WERI-Rb-1 (cell line): Measurements from ENCODE around the gene UCP2.
A peak's percentile ranks its signal among the peaks of the same experiment; 100 is the strongest.

Experiments
- DNase-seq: peaks from one replicate; pipeline ENCODE4 v3.0.0-alpha.2; 2020
- H3K27ac ChIP-seq: fragments of 250-450 bp; sonication (Bioruptor Pico); 2 replicates; pipeline ENCODE4 v1.5.1; 2020; ENCODE audit warnings: mild to moderate bottlenecking, moderate library complexity
- H3K27me3 ChIP-seq: fragments of 250-450 bp; sonication (Bioruptor Pico); 2 replicates; pipeline ENCODE4 v1.5.1; 2021; ENCODE audit warnings: mild to moderate bottlenecking, low read depth, moderate library complexity; ENCODE audit not compliant: insufficient read depth, severe bottlenecking
- H3K36me3 ChIP-seq: fragments of 250-450 bp; sonication (Bioruptor Pico); 2 replicates; pipeline ENCODE4 v1.5.1; 2020; ENCODE audit warnings: mild to moderate bottlenecking, moderate library complexity
- H3K4me3 ChIP-seq: 2 replicates; pipeline ENCODE4 v1.5.1; 2011; ENCODE audit warnings: low read depth, mild to moderate bottlenecking, control low read depth, low read length
- H3K9me3 ChIP-seq: fragments of 250-450 bp; sonication (Bioruptor Pico); 2 replicates; pipeline ENCODE4 v1.5.1; 2021; ENCODE audit warnings: mild to moderate bottlenecking, moderate library complexity; ENCODE audit not compliant: severe bottlenecking
- TF ChIP-seq, protein P1 (sequence below): IDR thresholded peaks from 2 replicates; pipeline ENCODE4 v1.5.1; 2011; ENCODE audit warnings: low read depth, mild to moderate bottlenecking, control low read depth, inconsistent platforms, low read length

Gene UCP2

GRCh38 chr11:73971175-73971719, 11.4 kb downstream of the UCP2 start:
- TF ChIP-seq, protein P1, sequence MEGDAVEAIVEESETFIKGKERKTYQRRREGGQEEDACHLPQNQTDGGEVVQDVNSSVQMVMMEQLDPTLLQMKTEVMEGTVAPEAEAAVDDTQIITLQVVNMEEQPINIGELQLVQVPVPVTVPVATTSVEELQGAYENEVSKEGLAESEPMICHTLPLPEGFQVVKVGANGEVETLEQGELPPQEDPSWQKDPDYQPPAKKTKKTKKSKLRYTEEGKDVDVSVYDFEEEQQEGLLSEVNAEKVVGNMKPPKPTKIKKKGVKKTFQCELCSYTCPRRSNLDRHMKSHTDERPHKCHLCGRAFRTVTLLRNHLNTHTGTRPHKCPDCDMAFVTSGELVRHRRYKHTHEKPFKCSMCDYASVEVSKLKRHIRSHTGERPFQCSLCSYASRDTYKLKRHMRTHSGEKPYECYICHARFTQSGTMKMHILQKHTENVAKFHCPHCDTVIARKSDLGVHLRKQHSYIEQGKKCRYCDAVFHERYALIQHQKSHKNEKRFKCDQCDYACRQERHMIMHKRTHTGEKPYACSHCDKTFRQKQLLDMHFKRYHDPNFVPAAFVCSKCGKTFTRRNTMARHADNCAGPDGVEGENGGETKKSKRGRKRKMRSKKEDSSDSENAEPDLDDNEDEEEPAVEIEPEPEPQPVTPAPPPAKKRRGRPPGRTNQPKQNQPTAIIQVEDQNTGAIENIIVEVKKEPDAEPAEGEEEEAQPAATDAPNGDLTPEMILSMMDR, result no peak
- Histone ChIP-seq H3K36me3 (peaks cover 28% of the 10 kb centered on the region), H3K27ac (no peak overlapping the region; the same call in 1 of the 2 replicates), H3K27me3 (no peaks in the 10 kb centered on the region), H3K9me3 (no peaks in the 10 kb centered on the region), H3K4me3 (no peak overlapping the region)
- no peak for DNase-seq

DNA sequence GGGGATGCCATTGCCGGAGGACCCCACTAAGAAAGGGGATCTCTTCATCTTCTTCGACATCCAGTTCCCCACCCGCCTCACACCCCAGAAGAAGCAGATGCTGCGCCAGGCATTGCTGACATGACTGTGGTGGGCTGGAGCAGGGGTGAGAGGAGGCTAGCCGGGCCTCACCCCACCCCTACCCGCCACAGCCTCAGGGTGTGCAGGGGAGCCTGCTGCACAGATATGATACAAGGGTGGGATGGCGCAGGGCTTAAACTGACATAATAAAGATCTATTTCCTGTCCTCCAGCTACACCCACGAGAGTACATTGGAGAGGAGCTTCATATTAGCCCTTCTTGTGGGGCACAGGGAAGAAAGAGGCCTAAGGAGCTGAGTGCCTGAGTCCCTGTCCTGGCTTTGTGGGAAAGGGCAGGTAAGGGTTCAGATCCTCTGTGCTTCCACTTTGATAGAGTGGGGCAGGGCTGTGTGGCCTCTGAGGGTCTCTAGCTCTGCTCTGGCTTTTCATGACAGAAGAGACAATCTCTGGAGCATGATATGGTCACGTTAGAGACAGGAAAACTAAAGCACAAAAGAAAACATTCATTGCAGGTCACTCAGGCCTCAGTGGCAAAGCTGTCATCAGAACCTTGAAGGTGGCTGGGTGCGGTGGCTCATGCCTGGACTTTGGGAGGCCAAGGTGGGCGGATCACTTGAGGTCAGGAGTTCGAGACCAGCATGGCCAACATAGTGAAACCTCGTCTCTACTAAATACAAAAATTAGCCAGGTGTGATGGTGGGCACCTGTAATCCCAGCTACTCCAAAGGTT, 12.4 kb downstream of the UCP2 start:
- DNase-seq, result no peak
- no peaks in the 10 kb centered on the region for H3K9me3 ChIP-seq

DNA sequence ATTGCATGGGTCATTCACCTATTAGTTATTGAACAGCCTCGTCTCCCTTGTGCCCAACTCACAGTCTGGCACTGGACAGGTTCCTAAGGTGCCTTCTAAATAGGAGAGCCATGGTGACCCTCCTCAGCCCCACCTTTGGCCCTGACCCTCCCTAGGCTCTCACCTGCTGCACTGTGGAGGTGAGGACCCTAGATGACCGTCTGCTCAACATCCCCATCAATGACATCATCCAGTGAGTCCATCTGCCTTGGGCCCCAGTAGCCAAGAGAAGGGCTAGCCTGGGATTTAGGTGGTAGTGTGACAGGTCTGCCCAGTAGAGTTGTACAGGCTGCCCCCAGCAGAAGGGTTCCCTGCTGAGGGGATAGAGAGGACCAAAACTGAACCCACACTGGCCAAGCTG, 13.6 kb downstream of the UCP2 start:
- no peak overlapping the region for H3K27ac ChIP-seq
- TF ChIP-seq, protein P1, result no peak
- peaks cover 6% of the 10 kb centered on the region for H3K36me3 ChIP-seq
- H3K27me3 ChIP-seq, result no peaks in the 10 kb centered on the region
- H3K9me3 ChIP-seq, result no peaks in the 10 kb centered on the region
- H3K4me3 ChIP-seq, result no peak overlapping the region
- DNase-seq, result no peak

More for the DNA sequence above, 12.4 kb downstream of the UCP2 start:
- no peaks in the 10 kb centered on the region for H3K27me3 ChIP-seq
- peaks cover 17% of the 10 kb centered on the region for H3K36me3 ChIP-seq
- TF ChIP-seq, protein P1, result no peak
- no peak overlapping the region for H3K4me3 ChIP-seq
- H3K27ac ChIP-seq, result no peak overlapping the region

GRCh38 chr11:73968356-73968966, 14.2 kb downstream of the UCP2 start:
- peaks cover 2% of the 10 kb centered on the region; the same call in 1 of the 2 replicates for H3K36me3 ChIP-seq
- H3K9me3 ChIP-seq, result no peaks in the 10 kb centered on the region
- no peak overlapping the region for H3K4me3 ChIP-seq
- TF ChIP-seq, protein P1, result no peak; the same call in 1 of the 2 replicates
- H3K27me3 ChIP-seq, result no peaks in the 10 kb centered on the region
- no peak overlapping the region for H3K27ac ChIP-seq
- peak; percentile 71 for DNase-seq

- no peaks in the 10 kb centered on the region for H3K36me3 ChIP-seq
- no peaks in the 10 kb centered on the region for H3K9me3 ChIP-seq
- TF ChIP-seq, protein P1, result no peak
- no peak overlapping the region for H3K27ac ChIP-seq
- no peak for DNase-seq
- no peaks in the 10 kb centered on the region for H3K27me3 ChIP-seq
- H3K4me3 ChIP-seq, result no peak overlapping the region
Measured at GRCh38 chr11:73965764-73966121, 16.9 kb downstream of the UCP2 start.
